ENCODE data around the gene TEC.
A peak's percentile ranks its signal among the peaks of the same experiment; 100 is the strongest.

The TEC gene

GRCh38 chr4:48269861-48270522 lies 354 bp upstream of the TEC start:
- peak; percentile 77 for DNase-seq (ENCODE audit: low read depth)

DNA sequence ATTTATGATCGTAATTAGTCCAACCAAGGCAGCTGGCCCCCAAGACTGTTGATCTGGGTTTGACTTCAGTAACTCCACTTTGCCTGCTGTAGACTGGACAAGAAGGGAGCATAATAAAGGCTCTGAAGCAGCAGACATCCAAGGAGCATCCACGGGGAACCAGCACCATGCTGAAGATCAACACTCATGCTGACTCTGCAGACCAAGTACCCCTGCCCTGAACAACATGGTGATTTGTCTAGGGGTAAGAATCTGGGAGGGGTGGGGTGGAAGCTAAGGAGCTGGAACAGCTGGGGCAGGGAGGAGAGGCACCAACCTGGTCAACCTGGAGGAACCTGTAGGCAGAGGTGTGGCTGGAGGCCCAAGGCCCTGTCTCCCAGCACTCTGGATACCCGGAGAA lies 2.1 kb downstream of the TEC start:
- DNase-seq (ENCODE audit: low read depth) = no peak

- no peak for DNase-seq (ENCODE audit: low read depth)
These were observed 2.9 kb downstream of the TEC start for GRCh38 chr4:48266781-48267180.

DNA sequence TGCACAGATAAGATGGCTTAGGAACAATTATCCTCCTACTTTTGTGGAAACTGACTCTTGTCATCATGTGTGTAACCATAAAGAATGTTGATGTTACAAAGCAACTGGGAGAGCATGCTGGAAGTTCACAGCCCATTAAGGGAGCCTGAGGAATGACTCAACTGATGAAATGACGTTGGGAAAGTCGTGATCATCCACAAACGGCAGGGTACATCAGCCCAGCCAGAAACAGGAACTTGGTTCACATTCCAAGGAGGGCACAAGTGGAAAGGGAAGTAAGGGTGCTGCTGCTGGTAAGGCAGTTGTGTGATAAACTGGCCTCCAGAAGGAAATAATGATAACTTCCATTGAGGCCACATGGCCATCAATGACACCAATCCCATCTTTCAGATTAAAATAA lies 6.7 kb downstream of the TEC start:
- DNase-seq (ENCODE audit: low read depth) = peak; percentile 28

- DNase-seq (ENCODE audit: low read depth) = no peak
These were observed 7.2 kb downstream of the TEC start for GRCh38 chr4:48262484-48262883.

DNA sequence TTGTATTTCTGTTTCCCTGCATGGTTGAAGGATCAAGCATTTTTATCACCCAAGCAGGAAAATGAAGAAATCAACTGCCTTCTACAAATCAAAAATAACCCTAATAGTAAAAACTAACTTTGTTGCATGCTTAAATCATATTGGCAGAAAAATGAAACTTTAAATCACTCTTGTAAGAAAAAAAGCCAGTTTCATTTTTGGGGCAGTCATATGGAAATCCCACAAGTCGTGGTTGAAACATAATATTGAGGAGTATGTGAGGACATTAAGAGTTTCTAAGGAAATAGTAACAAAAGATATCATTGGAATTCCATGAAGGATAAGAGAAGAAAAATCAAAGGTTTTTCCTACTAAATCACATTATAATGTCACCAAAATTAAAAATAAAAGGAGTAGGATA lies 8.4 kb downstream of the TEC start:
- DNase-seq (ENCODE audit: low read depth) = peak; percentile 31

DNA sequence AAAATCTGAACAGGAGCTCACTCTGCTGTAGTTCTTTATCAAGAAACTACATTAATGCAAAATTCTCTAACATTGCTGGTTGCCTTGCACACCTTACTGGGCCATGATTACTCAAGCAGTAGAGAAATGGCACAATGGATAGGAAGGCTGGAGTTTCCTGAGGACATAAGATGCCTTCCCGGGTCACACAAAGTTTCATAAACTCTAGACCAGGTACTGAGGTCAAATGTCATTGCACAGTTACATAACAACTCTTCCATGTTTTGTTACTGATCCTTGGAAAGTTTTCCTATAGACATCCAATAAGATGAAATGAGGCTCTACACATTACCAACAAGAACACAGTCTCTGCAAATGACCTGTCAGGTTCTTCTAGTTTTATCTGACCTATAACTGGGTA lies 9.9 kb downstream of the TEC start:
- DNase-seq (ENCODE audit: low read depth) = no peak

GRCh38 chr4:48258845-48259397 lies 10.7 kb downstream of the TEC start:
- no peak for DNase-seq (ENCODE audit: low read depth)

GRCh38 chr4:48255959-48256342 lies 13.7 kb downstream of the TEC start:
- DNase-seq (ENCODE audit: low read depth) = no peak

DNA sequence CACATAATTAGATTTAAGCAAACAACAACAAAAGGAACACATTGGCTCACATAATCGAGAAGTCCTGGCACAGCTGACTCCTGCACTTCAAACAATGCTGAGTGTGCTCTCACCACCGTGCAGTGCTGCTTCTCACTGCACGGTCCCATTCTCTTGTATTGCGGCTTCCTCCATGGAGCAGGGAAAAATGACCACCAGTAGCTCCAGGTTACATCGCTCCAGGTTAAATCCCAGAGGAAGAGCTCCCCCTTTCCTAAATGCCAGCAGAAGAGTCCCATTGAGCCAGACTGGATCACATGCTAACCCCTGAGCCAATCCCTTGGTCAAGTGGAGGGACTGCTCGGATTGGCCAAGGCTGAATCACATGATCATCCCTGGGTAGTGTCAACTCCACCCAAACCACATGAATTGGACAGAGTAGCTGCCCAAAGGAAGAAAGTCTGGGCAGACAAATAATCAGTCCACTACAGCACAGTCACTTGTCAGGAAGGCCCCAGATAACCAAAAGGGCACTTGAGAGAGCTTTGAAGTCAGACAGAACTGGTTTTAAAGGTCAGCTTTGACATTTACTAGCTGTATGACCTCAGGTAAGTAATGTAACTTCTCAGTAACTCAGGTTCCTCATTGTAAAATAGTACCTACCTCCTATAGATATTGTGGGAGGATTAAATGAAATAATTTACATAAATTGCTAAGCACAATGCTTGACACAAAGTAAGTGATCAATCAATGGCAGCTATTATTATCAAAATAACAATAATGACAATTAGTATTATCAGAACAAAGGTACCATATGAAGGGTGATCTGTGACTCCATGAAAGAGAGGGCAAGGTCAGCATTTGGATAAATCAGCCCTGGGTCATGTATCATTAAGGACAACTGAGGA lies 14.3 kb downstream of the TEC start:
- no peak for DNase-seq (ENCODE audit: low read depth)

DNA sequence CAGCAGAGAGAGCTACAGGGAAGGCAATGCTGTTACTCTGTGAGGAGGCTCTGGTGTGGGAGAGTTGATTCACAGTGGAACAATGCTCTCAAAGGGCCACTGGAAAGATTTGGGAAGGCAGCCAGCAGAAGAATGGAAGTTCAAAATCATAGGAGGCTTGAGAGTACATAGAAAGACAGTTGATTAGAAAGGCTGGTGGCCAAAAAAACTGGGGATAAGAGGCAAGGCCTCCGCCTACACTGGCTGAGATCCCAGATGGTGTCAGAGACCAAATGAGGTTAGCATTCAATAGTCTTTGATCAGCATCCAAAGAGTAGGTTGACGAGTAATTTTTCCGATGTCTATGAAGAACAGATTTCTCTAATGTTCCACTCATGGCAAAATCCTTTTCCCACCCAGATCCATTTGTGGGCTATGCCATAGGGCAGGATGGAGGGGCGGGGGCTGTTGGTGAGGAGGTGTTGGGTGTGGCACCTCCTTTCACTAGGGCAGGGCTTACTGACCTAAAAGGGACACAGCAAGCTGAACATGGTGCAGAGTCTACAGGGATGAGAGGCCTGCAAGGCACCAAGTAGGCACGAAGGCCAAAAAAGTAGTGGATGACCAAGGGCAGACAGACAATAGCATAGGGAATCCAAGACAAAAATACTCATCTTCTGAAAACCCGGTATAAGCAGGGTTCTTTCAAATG lies 15.1 kb downstream of the TEC start:
- peak; percentile 87 for DNase-seq (ENCODE audit: low read depth)

DNA sequence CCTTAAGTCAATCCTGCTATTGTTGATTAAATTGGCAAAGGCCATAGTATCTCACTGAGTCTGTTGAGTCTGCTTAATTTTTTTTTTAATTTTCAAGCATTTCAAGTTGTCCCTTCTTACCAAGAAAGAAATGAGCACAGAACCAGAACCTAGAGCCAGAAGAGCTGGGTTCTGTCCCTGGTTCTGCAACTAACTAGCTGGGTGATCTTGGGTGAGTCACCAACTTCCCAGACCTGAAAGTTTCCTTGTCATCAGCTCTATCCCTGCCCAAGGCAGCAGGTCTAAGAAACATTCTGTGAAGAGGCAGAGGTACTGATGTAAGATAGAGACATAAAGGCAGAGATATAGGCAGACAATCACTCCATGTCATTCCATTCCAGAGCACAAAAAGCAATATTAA lies 17.3 kb downstream of the TEC start:
- DNase-seq (ENCODE audit: low read depth) = peak; percentile 6

DNA sequence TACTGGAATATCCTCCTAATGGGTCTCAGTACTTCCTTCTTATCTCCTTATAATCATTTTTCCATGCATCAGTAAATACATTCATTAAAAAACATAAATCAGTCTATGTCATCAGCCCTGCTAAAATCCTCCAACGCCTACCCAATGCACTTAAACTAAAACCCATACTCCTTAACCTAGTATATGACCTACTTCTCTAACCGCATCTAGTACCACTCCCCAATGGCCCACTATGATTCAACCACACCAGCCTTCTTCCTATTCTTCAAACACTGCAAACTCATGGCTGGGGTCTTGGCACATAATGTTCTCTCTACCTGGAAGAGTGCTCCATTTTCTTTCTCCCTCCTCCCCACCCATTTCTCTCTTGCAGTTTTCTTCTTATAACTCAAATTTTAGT lies 18.7 kb downstream of the TEC start:
- no peak for DNase-seq (ENCODE audit: low read depth)

- no peak for DNase-seq (ENCODE audit: low read depth)
These were observed 19.3 kb downstream of the TEC start for GRCh38 chr4:48250343-48250742.

- no peak for DNase-seq (ENCODE audit: low read depth)
These were observed 20.3 kb downstream of the TEC start for GRCh38 chr4:48249378-48249777.

- DNase-seq (ENCODE audit: low read depth) = no peak
These were observed 21.1 kb downstream of the TEC start for GRCh38 chr4:48248559-48248953.

DNA sequence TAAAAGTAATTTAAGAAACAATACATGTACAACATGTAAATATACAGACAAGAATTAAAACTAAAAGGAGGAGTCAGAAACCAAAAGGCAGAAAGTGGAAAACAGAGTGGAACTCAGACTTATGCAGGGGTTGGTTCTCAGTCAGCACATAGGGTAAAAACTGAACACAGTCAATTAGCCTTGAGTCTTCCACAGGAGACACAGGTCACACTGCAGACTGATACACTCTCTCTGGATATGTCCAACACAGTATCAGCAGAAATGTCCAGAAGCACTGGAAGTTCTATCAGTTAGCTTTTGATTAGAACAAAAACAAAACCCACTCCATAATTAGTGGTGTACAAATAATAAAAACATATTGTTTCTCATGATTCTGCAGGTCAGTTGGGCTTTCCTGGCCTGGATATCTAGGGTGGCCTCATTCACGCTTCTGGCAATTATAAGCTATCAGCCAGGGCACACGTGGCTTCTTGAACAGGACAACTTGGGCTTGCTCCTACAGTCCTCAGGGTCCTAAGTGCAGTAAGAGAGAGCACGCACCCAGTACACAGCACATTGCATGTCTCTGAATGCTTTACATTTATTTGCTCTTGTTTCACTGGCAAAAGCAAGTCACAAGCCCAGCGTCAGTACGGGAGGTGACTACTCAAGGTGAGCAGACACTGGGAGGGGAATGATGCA lies 21.6 kb downstream of the TEC start:
- no peak for DNase-seq (ENCODE audit: low read depth)

- DNase-seq (ENCODE audit: low read depth) = peak; percentile 66
These were observed 22.3 kb downstream of the TEC start for GRCh38 chr4:48247142-48247877.

DNA sequence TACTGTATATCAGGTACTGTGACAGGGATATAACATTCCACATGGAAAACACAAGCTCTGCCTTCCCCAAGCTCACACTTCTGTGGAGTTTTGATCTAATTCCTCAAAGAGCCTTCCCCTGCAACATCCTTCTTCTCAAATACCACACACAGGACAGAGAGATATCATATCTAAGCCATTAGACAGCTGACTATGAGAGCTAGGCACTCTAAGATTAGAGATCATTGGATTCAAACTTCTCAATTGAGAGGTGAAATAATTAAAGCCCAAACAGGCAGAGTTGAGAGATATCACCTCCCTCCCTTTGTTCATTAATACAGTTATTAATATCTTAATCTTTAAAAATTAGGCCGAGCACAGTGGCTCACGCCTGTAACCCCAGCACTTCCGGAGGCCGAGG lies 25.0 kb downstream of the TEC start:
- no peak for DNase-seq (ENCODE audit: low read depth)

- DNase-seq (ENCODE audit: low read depth) = no peak
These were observed 25.8 kb downstream of the TEC start for GRCh38 chr4:48243887-48244286.

- DNase-seq (ENCODE audit: low read depth) = no peak
These were observed 26.2 kb downstream of the TEC start for GRCh38 chr4:48243429-48243828.
